Body of pancreas (tissue), 4 donors: ENCODE data around the gene ACTA2.

Source experiments
- POLR2A ChIP-seq, 3 donors: fragments of 450-650 bp; IDR thresholded peaks; one replicate each; pipeline ENCODE4 v1.6.1; 2016; ENCODE audit warnings: antibody characterized with exemption in 3 of 3, mild to moderate bottlenecking in 2 of 3
- TF ChIP-seq, protein P1 (sequence below), 7 experiments: fragments of 450-650 bp in 4 of 7; fragments of 200-600 bp in 3 of 7; sonication (generic) in 3 of 7; IDR thresholded peaks; one replicate each; pipeline ENCODE4 v1.5.1; 2016 to 2019; ENCODE audit warnings: antibody characterized with exemption in 7 of 7

DNA sequence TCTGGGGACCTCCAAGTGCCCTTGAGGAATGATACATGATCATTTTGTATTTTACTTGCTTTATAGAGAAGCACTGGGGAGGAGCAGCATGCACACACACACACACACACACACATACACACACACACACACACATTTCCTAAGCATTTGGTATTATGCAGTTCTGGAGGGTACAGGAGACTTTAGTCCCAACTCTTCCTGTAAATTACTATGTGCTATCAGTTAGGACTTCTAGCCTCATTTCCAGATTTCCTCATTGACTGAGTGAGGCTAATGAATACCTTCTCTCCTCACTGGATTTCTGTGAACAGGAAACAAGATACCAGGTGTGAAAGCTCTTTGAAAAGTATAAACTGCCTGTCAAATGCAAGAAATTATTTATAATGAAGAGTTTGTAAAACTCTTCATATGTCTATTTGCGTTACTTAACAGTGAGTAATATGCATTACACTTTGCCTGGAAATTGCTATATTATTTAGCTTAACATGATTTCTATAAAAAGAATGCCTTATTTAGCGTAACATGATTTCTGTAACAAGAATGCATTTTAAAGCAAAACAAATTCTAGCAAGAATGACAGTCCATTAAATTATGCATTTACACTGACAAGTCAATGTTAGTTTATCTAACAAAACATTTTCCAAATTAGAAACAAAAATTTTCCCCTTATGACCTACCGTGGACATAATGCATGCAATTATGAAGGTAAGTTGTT is 34.2 kb downstream of the ACTA2 start:
- TF ChIP-seq, protein P1, sequence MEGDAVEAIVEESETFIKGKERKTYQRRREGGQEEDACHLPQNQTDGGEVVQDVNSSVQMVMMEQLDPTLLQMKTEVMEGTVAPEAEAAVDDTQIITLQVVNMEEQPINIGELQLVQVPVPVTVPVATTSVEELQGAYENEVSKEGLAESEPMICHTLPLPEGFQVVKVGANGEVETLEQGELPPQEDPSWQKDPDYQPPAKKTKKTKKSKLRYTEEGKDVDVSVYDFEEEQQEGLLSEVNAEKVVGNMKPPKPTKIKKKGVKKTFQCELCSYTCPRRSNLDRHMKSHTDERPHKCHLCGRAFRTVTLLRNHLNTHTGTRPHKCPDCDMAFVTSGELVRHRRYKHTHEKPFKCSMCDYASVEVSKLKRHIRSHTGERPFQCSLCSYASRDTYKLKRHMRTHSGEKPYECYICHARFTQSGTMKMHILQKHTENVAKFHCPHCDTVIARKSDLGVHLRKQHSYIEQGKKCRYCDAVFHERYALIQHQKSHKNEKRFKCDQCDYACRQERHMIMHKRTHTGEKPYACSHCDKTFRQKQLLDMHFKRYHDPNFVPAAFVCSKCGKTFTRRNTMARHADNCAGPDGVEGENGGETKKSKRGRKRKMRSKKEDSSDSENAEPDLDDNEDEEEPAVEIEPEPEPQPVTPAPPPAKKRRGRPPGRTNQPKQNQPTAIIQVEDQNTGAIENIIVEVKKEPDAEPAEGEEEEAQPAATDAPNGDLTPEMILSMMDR (IDR thresholded peaks at IDR 0.05): no peak
- no peak for TF ChIP-seq POLR2A (IDR thresholded peaks at IDR 0.05)
